ENCODE results near the gene GABRD.

Gene GABRD

DNA sequence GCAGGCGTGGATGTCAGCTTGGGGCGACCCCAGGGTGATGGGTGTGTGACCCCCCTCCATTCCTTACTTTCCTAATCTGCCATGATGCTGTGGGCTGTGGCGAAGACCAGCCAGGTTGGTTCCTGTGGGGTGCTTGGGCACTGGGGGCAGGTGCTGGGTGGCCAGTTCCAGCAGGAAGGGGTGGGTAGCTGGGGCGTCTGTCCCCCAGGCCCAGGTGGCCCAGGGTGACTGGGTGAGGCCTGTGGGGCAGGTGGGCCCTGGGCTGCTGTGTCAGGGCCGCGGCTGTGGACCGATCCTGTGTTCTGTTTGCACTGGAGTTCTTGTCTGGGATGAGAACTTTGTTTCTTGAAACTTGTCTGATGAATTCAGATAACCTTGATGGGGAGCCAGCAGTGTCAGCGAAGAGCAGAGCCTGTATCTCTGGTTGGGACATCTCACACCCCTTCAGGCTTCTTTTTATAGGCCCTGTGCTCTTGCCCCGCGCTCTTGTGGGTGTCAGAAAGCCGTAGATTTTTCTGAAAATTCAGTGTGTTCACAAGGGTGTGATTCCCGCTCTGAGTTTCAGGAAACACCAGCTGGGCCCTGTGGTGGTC, 34.7 kb downstream of the GABRD start:
- DNase-seq (ENCODE audit: low read depth, low spot score): no peak

DNA sequence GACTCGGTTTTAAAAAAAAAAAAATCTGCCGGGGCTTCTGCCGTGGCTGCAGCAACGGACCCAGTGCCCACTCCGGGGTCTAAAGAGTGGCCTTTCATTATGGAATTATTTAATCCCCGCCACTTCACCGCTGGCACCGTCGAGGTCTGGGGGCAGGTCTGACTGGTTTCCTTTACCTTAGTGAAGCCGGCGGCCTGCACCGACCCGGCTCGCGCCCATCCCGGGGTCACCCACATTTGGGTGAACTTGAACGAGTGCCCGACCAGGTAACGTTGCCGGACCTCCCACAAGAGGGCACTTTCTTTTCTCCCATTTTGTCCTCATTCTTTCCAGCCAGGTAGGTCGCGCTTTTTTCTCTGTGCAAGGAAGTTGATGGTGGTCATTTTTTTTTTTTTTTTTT, 35.4 kb downstream of the GABRD start:
- no peak for DNase-seq (ENCODE audit: low read depth, low spot score)

DNA sequence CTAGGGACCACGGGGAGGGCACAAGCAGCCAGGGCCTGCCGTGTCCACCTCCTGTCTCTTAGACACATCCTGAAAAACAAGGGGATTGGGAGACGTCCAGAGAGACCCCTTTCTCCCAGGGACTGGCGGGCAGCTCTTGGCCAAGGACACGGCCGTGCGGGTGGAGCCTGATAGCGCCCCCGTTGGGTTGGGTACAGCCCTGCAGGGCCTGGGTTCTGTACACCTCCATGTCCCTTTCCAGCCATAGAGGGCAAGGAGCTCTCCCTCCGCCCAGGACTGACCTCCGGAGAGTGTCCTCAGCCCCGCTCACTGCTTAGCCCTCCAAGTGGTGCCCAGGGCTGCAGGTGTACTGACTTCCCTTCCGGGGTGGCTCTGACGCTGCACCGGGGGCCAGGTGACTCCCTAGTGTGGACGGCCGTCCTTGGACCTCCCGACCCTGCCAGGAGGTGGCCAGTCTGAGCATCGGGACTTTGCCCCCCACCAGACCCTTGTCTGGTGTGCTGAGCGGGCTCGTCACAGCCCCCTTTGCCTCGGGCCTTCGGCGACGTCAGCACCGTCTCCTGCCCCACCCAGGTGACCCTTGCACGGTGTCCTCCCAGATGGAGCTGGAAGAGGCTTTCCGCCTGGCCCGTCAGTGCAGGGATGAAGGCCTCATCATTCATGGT, 36.9 kb downstream of the GABRD start:
- no peak for DNase-seq (ENCODE audit: low read depth, low spot score)

DNA sequence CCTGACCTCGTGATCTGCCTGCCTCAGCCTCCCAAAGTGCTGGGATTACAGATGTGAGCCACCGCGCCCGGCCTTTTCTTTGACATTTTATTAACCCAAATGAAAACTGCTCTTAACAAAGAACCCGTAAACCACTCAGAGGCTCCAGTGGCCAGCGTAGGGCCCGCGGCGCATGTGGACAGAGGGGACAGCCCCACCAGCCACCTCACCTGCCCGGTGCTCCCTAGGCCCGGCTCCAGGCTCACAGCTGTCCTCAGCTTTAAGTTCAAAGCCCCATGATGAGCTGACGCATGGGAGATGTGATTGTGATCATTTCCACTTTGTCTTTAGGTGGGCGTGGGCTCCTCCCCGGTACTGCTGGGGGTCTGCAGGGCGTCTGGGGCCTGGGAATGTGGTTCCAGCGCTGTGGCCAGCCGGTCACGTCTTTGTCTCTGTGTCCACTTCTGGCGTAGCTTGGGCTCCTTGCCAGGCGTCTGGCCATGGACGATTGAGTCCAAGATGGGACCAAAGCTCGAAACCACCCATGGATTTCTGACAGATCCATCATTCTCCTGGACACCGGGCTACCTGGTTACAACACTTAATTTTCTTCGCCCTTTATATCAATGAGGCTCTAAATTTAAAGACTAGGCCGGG, 37.9 kb downstream of the GABRD start:
- DNase-seq (ENCODE audit: low read depth, low spot score): no peak

DNA sequence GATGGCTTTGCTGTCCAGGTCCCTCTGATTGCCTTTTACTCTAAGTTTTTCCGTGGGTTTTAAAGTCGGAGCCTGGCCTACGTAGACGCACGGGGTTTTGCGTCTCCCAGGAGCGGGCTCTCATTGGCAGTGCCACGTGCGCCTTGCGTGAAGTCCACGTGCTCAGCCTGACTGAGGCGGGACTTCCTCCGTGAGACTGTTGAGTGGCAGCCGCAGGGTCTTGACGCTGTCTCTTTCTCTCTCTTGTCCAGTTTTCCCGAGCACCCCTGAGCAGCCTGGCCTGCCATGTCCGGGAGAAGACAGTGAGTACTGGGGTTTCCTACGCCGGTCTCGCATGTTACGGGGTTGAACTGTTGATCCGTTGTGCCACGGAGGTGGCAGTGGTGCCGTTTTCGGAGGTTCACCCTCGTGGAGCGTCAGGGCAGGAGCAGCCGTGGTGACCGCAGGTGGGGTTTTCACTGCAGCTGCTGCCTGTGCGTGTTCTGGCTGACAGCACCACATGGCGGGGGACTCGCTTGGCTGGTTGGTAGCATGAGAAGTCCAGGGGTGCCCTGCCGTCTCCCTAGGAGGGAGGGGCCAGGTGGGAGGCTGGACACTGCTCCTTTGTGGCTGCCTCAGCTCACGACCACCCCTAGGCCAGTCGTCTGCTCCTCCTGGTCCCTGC, 40.3 kb downstream of the GABRD start:
- DNase-seq (ENCODE audit: low read depth, low spot score): no peak

DNA sequence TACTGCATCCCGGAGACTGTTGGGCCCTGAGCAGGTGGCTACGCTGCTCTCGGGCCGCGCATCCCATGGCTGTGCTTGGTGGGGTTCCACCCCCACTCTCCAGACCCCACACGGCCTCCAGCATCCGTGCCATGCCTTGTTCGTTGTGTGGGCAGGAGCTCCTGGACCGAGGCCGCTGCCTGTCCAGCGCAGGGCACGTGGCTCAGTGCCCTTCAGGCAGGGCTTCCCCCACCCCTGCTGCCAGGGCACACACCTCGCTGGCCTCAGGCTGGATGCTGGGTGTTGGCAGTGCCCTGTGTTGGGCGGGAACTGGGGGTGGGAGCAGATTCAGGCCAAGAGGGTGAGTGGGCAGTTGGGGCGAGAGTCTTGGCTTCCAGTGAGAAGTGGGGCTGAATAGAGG, 40.9 kb downstream of the GABRD start:
- no peak for DNase-seq (ENCODE audit: low read depth, low spot score)

DNA sequence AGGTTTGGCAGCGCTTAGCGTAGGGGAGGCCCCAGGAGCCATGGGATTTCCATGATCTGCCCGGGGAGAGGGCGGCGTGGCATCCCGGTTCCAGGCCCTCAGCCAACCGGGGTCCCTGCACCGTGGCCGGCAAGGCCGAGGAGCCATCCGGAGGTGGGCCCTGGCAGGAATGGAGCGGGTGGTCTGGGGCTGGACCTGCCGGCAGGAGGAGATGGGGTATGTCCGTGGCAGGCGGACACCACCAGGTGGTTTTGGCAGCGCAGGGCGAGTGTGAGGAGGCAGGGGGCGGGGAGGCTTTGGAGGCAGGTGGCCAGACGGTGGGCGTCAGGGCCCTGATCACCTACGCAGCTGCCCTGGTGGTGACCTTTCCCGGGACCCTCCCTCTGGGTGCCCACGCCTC, 41.4 kb downstream of the GABRD start:
- no peak for DNase-seq (ENCODE audit: low read depth, low spot score)

DNA sequence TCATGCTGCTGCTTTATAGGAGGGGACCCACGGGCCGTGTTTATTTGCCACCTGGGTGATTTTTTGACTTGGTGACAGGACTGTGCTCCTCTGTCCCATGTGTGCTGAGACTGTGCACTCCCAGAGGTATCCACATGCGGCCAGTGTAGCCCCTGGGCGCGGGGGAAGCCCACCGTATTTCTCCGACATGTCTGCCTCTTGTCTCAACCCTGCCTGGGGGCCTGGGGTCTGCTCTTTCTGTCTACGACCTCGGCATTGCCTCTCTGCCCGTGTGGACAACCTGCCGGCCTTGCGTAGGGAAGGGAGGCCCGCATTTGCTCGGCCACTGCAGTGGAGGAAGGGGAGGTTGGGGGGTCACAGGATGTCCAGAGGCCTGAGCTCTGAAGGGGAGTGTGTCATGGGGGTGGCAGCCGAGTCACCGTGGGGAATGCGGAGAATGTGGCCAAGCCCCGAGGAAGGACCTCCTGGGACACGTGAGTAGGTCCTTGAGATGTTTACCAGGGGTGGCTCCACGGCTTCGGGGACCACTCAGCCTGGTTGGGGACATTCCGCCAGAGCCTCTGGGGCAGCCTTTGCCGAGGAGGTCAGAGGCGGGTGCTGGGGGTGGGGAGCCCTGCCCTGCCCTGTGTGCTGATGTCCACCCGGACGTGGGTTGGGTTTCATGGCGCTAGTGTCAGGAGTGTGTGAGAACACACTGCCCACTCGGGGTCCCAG, 42.1 kb downstream of the GABRD start:
- no peak for DNase-seq (ENCODE audit: low read depth, low spot score)

DNA sequence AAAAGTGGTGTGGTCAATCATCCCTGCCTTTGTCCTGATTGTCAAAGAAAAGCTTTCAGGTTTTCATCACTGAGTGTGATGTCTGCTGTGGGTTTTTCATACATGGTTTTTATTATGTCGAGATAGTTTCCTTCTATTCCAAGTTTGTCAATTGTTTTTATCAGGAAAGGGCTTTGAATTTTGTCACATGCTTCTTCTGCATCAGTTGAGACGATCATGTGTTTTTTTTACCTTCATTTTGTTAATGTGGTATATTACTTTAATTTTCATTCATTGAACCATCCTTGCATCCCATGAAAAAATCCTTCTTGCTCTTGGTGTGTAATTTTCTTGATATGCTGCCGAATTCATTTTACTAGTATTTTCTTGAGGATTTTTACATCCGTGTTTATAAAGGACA, 46.6 kb downstream of the GABRD start:
- DNase-seq (ENCODE audit: low read depth, low spot score): no peak

DNA sequence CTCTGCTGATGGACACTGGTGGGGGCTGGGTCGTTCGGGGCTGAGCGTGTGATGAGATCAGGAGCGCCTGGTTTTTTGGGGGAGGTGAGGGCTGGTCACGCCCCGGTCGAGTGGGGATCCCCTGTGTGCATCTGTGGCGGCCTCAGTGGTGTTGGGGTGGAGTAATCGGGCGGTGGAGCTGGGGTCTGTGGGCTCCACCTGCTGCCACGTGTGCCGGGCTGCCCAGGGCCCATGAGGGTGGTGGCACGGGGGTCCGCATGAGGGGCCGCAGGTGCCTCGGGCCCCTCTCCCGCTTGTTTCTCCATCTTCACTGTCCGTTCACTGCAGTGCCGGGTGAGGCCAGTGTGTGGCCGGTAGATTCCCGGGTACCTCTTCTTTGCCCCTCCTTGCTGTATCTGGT, 48.2 kb downstream of the GABRD start:
- DNase-seq (ENCODE audit: low read depth, low spot score): no peak

DNA sequence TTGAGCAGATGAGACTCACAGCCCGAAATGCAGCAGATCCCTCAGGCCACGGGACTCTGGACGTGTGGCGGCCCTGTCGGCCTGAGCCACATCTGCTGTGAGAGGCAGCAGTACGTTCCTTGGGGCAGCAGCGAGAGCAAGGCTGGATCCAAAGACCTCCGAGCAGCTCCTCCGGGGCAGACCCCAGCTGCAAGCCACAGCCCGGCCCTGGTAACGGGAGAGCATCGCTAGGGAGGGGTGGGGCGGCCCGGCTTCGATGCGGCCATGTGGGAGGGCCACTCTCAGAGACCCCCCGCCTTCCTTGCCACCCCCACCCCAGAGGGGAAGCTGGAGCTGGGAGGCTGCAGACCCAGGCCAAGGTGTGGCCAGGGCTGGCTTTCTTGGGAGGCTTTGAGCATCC, 48.8 kb downstream of the GABRD start:
- no peak for DNase-seq (ENCODE audit: low read depth, low spot score)

DNA sequence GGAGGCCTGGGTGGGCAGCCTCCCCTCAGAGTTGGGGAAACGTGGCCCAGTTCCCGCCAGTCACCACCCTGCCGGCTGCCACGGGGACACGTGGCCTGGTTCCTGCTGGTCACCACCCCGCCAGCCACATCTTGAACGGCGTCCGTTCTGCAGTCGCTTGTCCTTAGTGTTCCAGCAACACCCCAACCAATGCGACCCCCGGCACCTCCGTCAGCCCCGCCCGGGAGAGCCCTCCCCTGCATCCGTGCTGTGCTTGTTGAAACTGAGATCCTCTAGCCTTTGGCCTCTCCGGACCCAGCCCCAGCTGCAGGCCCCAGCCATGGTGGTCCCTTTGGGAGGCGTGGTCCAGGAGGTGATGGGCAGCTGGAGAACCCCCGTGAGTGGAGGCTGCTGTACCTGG, 49.8 kb downstream of the GABRD start:
- no peak for DNase-seq (ENCODE audit: low read depth, low spot score)

DNA sequence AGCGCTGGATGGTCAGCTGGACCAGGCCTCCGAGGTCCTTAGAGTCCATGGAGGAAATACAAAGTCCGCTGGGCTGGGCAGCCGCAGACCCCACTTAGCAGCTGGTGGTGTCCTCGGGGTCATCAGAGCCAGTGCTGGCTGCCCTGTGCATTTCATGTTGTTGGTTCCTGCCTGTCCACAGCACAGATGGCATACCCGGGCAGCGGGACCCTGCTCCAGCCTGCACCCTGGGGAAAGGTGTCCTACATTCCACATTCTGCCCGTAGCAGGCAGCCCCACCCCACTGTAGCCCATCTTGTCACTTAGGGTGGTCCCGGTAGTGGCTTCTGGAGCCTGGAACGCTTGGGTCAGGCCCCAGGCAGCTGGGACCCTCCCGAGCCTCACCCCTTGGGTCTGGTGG, 50.9 kb downstream of the GABRD start:
- DNase-seq (ENCODE audit: low read depth, low spot score): no peak

DNA sequence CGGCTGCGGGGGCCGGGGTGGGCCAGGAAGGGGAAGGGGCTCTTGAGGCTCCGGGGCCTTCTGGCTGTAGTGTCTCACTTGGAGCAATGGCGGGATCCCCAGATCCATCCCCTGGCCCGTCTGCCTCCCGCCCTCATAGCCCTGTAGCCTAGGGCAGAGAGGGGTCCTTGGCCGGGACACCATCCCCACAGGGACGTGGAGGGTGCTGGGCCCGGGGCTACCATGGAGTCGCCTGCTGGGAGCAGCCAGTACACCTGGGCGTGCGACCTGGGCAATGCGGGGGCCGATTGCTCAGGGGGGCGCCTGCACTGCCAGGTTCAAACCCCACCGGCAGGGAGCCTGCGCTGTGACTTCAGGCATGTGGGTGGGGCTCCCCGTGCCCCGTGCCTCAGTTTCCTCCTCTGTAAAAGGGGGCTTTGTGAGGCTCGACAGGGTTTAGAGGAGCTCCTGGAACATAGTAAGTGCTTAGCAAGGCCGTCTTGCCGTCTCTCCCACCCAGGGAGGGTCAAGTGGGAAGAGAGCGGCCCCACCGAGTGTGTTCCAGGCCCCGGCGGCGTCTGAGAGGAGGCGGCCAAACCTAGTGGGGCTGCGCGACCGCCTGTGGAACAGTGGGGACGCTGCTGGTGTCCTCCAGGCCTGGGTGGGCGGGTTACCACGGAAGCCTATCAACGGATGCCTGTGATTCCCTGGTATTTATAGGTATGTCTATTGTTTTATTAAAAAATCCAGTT, 51.8 kb downstream of the GABRD start:
- DNase-seq (ENCODE audit: low read depth, low spot score): no peak

DNA sequence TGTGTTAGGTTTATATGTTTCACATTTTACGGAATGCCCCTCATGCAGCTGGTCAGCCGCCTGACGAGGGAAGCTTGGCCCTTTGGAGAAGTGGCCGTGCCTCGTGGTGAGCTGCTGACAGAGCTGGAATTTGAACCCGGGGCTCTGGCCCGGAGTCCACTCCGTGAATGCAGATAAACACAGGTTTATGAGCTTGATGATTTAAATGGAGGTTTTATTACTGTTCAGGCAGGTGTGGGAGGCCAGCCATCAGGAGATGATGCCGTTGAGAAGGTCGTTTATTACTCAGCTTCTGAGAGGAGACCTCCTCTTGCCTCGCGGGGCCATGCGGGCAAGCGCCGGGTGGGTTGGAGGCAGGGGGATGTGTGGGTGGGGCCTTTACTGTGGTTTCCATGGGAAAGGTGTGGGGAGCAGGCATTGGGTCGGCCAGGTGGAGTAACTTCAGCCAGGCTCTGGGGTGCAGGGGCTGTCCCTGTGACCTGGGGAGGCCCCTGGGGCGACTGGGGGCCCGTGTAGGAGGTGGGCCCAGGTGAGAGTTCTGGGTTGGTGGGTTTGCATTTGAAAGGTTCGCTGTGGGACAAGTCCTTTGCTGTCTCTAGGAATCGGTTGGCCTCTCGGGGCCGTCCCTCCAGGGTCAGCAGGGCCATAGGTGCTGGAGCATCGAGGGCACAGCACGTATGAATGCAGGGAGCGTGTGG, 53.1 kb downstream of the GABRD start:
- DNase-seq (ENCODE audit: low read depth, low spot score): no peak

DNA sequence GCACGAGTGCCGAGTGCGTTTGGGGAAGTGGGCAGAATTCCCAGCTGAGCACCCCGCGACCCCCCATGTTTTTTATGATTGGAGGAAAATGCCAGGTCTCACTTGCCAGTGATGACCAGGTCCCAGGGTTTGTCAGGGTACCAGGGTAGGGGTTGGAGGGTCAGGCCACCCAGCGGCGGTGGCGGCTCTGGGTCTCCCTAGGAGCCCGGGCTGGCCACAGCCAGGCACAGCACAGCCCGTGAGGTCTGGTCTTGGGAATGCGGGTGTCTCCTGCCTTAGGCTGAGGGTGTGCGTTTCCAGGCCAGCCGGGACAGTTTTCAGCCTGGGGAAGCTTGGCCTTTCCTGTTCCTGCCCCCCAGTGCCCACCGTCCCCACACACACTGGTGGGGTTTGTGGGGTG, 53.7 kb downstream of the GABRD start:
- no peak for DNase-seq (ENCODE audit: low read depth, low spot score)

DNA sequence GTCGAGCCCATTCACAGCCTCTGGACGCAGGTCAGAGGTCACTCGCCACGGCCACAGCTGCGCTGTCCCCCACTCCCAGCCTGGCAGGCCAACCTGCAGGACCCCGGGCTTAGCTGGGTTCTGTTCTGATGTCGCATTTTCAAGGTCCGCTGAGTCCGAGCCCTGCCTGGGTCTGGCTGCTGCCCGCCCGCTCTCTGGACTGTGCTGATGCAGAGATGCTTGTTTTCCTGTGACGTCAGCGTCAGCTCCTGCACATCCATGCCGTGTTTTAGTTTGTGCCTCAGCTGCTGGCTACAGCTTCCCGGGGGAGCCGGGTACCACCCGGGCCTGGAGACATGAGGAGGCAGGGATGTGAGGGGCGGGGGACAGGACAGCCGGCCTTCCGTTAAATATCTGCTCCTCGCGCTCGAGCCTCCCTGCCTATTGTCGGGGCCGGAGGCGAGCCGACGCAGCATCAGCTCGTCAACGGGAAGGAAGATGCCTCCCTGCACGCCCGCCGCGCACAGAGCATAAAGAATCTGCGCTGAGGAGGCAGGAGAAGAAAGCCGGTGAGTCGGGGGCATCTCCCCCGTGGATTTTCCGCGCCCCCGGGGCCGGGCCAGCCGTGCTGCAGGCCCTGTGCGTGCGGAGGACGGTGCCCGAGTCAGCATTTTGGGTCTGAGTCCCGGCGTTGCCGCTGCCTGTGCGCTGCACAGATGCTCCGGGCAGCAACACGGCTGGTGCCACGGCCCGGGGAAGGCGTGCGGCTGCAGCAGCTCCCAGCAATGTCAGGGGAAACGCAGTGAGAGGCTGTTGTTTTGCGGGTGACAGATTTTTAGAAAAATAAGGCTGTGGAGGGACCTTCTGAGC, 54.5 kb downstream of the GABRD start:
- DNase-seq (ENCODE audit: low read depth, low spot score): no peak

DNA sequence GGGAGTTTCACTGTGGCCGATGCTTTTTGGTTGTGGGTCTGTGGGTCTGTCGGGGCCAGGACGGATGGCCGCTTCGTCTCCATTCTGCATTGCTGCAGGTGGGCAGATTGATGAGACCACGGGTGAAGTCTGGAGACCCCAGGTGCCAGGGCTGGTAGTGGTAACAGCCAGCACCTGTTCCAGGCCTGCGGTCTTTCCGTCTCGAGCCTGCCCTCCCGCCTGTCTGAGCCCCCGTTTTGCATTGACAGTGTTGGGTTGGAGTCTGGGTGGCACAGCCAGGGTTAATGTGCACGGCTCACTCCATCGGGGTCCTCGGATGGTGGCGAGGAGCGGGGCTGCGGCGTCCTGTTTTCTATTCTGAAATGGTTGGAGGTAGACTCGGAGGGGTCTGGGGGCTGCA, 55.3 kb downstream of the GABRD start:
- no peak for DNase-seq (ENCODE audit: low read depth, low spot score)

DNA sequence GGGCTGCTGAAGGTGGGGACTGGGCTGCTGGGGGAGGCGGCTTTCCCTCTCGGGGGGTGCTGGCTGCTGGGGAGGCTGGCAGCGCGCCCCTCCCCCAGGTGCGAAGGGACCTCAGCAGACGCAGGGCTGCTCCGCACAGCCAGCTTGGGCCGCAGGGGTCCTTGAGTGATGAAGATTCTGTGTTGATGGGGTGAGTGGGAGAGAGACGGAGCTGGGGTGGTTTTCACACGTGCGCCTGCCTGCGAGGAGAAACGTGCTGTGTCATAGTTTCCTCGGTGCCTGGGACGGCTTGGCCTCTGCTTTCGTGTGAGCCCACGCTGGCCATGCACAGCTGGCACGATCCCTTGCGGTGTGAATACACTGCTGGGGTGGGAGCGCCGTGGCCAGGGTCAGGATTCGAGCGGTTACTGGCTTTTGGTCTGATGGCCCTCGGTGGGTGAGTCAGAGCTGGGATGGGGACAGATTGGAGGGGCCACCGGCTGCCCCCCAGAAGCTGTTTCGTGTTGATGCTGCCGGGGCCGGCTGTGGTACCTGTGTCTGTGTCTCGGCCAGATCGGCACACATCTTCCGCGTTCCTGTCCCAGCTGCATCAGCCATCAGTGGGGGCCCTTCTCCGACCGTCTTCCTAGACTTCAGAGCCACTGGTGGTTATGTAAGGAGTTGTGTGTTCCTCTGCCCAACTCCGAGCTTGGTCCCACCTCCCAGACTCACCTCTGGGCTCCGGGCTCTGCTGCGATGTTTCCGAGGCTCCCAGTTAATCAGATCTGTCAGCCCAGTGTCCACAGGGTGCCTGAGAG, 56.0 kb downstream of the GABRD start:
- no peak for DNase-seq (ENCODE audit: low read depth, low spot score)

All from activated CD4-positive, CD25-positive, alpha-beta regulatory T cell treated with anti-CD3 and anti-CD28 coated beads, Interleukin-2, amount 50 U/mL, for 16 hours (primary cell).